ENCODE data around the gene MICA. TPM values are rescaled to one million over a fixed set of nuclear protein-coding genes. Genes with fewer than 3 reads are reported as not detected.
A peak's percentile ranks its signal among the peaks of the same experiment; 100 is the strongest.
"Not testable (repeated sequence)": the region's sequence is repeated elsewhere in the genome, so short reads cannot be mapped to it uniquely, and the experiment has no call there.

MICA gene
- total RNA-seq, 4 donors from 2014 or later: 0.17 to 7.8 (median 5.0) TPM

- TF ChIP-seq, protein P1, sequence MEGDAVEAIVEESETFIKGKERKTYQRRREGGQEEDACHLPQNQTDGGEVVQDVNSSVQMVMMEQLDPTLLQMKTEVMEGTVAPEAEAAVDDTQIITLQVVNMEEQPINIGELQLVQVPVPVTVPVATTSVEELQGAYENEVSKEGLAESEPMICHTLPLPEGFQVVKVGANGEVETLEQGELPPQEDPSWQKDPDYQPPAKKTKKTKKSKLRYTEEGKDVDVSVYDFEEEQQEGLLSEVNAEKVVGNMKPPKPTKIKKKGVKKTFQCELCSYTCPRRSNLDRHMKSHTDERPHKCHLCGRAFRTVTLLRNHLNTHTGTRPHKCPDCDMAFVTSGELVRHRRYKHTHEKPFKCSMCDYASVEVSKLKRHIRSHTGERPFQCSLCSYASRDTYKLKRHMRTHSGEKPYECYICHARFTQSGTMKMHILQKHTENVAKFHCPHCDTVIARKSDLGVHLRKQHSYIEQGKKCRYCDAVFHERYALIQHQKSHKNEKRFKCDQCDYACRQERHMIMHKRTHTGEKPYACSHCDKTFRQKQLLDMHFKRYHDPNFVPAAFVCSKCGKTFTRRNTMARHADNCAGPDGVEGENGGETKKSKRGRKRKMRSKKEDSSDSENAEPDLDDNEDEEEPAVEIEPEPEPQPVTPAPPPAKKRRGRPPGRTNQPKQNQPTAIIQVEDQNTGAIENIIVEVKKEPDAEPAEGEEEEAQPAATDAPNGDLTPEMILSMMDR (IDR thresholded peaks at IDR 0.05 in 4 of 5, conservative IDR thresholded peaks at IDR 0.05 in 1 of 5): no peak
- TF ChIP-seq POLR2A (IDR thresholded peaks at IDR 0.05): no peak
- no peaks in the 10 kb centered on the region for H3K36me3 ChIP-seq
- intact Hi-C loops (cut with DNase I; ENCODE audit: low total_unique reads) (no loop called here), in situ Hi-C loops (cut with MboI; ENCODE audit: low sequenced_read_pairs in 4 of 4) (no loop called here)
- H3K9me3 ChIP-seq: no peaks in the 10 kb centered on the region
- H3K27ac ChIP-seq: no peak overlapping the region
- peaks cover 0 to 3% (median 0%) of the 10 kb centered on the region in 3 donors for H3K27me3 ChIP-seq
- ATAC-seq (no peak), DNase-seq (no peak)
- H3K4me1 ChIP-seq: peaks cover 0 to 4% of the 10 kb centered on the region in 2 donors
- no peak overlapping the region for H3K4me3 ChIP-seq
These were observed 35.3 kb downstream of the MICA start for GRCh38 chr6:31438677-31439076.

DNA sequence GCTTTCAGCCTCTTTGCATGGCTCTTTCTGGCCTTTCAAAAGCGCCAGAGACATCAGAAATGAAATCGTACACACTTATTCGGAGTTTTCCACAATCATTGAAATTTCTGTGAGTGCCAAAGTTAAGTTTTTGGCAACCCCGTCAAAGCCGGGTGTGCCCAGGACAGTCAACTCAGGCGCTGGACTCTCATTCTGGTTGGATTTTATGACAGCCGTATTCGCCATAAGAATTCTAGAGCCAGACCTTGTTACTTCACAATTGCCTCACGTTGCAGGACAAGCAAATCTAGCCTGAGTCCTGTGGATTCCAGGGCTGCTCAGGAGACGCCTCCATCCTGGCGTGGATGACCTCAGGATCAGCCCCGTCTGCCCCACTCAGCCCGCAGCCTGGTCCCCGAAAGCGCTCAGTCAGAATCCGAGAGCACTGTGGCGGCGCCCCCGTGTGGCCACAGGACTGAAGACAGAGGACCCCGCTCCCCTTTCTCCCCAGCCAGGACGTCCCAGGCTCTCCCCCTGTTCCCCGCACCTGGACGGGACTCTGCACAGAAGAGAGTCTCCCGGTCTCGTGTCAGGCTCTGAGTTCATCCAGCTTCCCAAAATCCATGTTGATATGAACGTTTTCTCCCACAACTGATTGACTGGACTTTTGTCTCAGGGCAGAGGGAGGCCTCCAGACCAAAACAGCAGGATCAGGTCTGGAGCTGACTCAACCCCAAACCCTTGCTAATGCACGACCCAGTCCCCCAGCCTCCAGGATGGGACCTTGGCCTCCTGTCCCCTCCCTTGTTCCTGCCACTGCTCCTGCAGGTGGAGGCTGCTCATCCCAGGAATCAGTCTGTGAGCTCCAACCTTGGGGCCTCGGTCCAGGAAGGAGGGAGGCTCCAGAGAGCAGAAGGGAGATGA is 38.2 kb downstream of the MICA start:
- TF ChIP-seq, protein P1 (IDR thresholded peaks at IDR 0.05 in 4 of 5, conservative IDR thresholded peaks at IDR 0.05 in 1 of 5): peak; percentile 80 to 85 (median 83)
- no peak for TF ChIP-seq POLR2A (IDR thresholded peaks at IDR 0.05)
- peak; percentile 40 to 70 for DNase-seq
- Histone ChIP-seq H3K27ac (no peak overlapping the region), H3K27me3 (peaks cover 0 to 3% (median 0%) of the 10 kb centered on the region in 3 donors), H3K4me1 (peaks cover 0 to 4% of the 10 kb centered on the region in 2 donors), H3K9me3 (no peaks in the 10 kb centered on the region), H3K36me3 (no peaks in the 10 kb centered on the region), H3K4me3 (peak overlapping the region in 2 of 4 donors; percentile 40 to 45)
- intact Hi-C loops (cut with DNase I; ENCODE audit: low total_unique reads): loop anchor here (1.0 kb wide), 1 partner anchor 44 kb away; no protein-coding TSS in a partner anchor
- in situ Hi-C loops (cut with MboI; ENCODE audit: low sequenced_read_pairs in 4 of 4): loop anchor here (5.0 to 10.0 kb wide), 3 partner anchors 39 to 307 kb away; partner anchors contain the start of genes MICA (in 1 of the 4) and PSORS1C2 (in 1 of the 4)
- peak; percentile 82 to 95 for ATAC-seq

- H3K27me3 ChIP-seq: peaks cover 0 to 5% (median 0%) of the 10 kb centered on the region in 3 donors
- ATAC-seq (no peak), DNase-seq (no peak)
- intact Hi-C loops (cut with DNase I; ENCODE audit: low total_unique reads) (no loop called here), in situ Hi-C loops (cut with MboI; ENCODE audit: low sequenced_read_pairs in 4 of 4) (loop anchor here in 1 of 4 donors (10.0 kb wide), 1 partner anchor 312 kb away; the partner anchor contains the start of gene PSORS1C2)
- peaks cover 0 to 3% of the 10 kb centered on the region in 2 donors for H3K4me1 ChIP-seq
- H3K4me3 ChIP-seq: no peak overlapping the region
- no peaks in the 10 kb centered on the region for H3K9me3 ChIP-seq
- no peaks in the 10 kb centered on the region for H3K36me3 ChIP-seq
- H3K27ac ChIP-seq: no peak overlapping the region
- TF ChIP-seq, protein P1 (IDR thresholded peaks at IDR 0.05 in 4 of 5, conservative IDR thresholded peaks at IDR 0.05 in 1 of 5): no peak
- TF ChIP-seq POLR2A (IDR thresholded peaks at IDR 0.05): no peak
These were observed 43.1 kb downstream of the MICA start for GRCh38 chr6:31446481-31446880.

- in situ Hi-C loops (cut with MboI; ENCODE audit: low sequenced_read_pairs in 4 of 4): loop anchor here in 1 of 4 donors (10.0 kb wide), 1 partner anchor 312 kb away; the partner anchor contains the start of gene PSORS1C2
- H3K4me3 ChIP-seq; ATAC-seq; H3K4me1 ChIP-seq; intact Hi-C loops (cut with DNase I; ENCODE audit: low total_unique reads); H3K9me3 ChIP-seq; H3K36me3 ChIP-seq; H3K27me3 ChIP-seq; DNase-seq; H3K27ac ChIP-seq: not testable (repeated sequence)
These were observed 43.8 kb downstream of the MICA start for GRCh38 chr6:31446999-31447789.

All from gastrocnemius medialis (tissue), 4 donors.